T-helper 2 cell treated with Interferon-gamma antibody and Interleukin-4, amounts not matched to agents 5 μg/mL and 100 μg/mL, for 36 hours (primary cell): ENCODE results near the gene AP2A2.
A peak's percentile ranks its signal among the peaks of the same experiment; 100 is the strongest.

Source experiments
- DNase-seq: peaks from one replicate; pipeline ENCODE4 v3.0.0; 2021; ENCODE audit warnings: low spot score
- H3K27ac Mint-ChIP-seq: one replicate; pipeline ENCODE4 v1.8.0; 2021; ENCODE audit warnings: mild to moderate bottlenecking, mixed read lengths
- H3K27me3 Mint-ChIP-seq: one replicate; pipeline ENCODE4 v1.8.0; 2021; ENCODE audit warnings: low read depth, mixed read lengths
- H3K36me3 Mint-ChIP-seq: one replicate; pipeline ENCODE4 v1.8.0; 2021; ENCODE audit warnings: low read depth, mixed read lengths
- H3K4me1 Mint-ChIP-seq: one replicate; pipeline ENCODE4 v1.8.0; 2021; ENCODE audit warnings: low read depth, mixed read lengths
- H3K4me3 Mint-ChIP-seq: one replicate; pipeline ENCODE4 v1.8.0; 2022; ENCODE audit warnings: mild to moderate bottlenecking, moderate library complexity, mixed read lengths
- H3K9me3 Mint-ChIP-seq: one replicate; pipeline ENCODE4 v1.8.0; 2021; ENCODE audit warnings: mixed read lengths

AP2A2 gene

DNA sequence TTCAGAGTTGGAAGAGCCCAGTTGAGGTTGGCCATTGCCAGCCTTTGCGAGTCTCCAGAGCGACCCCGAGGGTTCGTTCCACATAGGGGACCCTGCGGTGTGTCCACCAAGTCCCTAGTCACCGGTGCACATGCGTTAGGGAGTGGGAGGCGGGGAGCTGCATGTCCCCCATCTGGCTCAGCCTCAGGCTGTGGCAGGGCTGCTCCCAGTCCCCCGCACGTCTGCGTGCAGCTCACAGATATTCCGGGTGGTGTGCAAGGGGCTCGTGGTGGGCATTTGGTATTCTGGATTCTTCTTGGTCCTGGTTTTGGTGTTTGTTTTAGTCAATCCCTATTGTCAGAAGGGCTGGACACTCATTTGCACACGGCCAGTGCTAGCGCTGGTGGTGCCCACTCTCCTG, 62.0 kb downstream of the AP2A2 start:
- no peak overlapping the region for H3K4me3 Mint-ChIP-seq
- no peak overlapping the region for H3K27ac Mint-ChIP-seq
- no peak for DNase-seq
- no peaks in the 10 kb centered on the region for H3K27me3 Mint-ChIP-seq
- peaks cover 21% of the 10 kb centered on the region for H3K36me3 Mint-ChIP-seq
- no peaks in the 10 kb centered on the region for H3K4me1 Mint-ChIP-seq
- no peaks in the 10 kb centered on the region for H3K9me3 Mint-ChIP-seq

DNA sequence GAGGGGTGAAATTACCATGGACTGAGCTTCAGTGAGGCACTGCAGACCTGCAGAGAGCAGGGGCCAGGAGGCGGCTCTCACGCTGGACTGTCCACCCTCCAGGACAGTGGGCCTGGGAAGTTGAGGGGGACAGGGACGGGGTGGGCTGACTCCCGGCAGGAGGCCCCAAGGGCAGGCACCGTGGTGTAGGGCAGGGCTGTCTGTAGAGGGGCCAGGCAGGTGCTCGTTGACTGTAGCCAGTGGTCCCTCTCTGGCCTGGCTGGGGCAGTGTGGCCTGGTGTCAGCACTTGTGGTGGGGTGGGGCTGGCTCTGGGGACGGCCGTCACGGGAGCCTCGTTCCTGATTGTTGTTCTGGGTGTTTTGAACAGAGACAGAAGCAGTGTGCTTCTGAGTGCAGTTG, 64.4 kb downstream of the AP2A2 start:
- Mint-ChIP-seq H3K9me3 (no peaks in the 10 kb centered on the region), H3K27me3 (no peaks in the 10 kb centered on the region), H3K4me3 (no peak overlapping the region), H3K36me3 (peaks cover 22% of the 10 kb centered on the region), H3K27ac (no peak overlapping the region), H3K4me1 (peaks cover 2% of the 10 kb centered on the region)
- DNase-seq: no peak

DNA sequence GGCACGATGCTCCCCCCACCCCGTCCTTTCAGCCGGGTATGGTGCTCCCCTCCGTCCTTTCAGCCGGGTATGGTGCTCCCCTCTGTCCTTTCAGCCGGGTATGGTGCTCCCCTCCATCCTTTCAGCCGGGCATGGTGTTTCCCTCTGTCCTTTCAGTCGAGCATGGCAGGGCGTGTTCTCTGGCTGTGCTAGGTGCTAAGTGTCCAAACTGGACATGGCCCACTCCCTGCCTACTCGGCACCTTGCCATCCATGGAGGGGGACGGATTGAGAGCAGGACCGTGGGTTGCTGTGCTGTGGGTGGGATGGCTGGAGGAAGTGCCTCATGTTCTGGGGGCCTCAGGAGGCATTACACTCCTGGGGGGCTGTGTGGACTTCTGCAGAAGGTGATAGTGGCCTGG, 65.4 kb downstream of the AP2A2 start:
- no peaks in the 10 kb centered on the region for H3K27me3 Mint-ChIP-seq
- H3K36me3 Mint-ChIP-seq: peaks cover 24% of the 10 kb centered on the region
- peaks cover 5% of the 10 kb centered on the region for H3K4me1 Mint-ChIP-seq
- no peak overlapping the region for H3K4me3 Mint-ChIP-seq
- no peaks in the 10 kb centered on the region for H3K9me3 Mint-ChIP-seq
- no peak for DNase-seq
- no peak overlapping the region for H3K27ac Mint-ChIP-seq

DNA sequence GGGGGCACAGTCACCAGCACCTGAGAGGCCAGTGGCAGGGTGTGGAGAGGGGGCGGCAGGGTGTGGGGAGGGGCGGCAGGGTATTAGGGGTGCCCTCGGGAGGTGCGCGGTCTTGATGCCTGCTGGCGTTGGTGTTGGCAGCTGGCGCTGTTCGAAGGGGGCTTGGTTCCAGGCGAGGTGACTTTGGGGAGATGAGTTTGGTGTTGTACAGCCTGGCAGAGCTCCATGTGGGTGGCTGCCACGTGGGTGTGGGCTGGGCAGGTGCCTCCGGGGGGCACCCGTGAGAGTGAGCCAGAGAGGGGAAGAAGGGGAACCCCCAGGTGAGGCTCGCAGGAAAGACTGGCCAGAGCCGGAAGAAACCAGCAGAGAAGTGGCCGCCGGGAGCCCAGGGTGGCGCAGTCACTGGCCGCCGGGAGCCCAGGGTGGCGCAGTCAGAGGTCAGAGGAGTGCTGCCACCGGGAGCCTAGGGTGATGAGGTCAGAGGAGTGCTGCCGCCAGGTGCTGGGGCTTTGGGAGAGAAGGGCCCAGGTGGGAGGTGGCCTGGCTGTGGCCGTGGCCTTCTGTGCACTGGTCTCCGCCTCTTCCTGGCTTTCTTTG, 66.1 kb downstream of the AP2A2 start:
- no peak for DNase-seq
- Mint-ChIP-seq H3K9me3 (no peaks in the 10 kb centered on the region), H3K4me3 (no peak overlapping the region), H3K4me1 (peaks cover 5% of the 10 kb centered on the region), H3K27ac (no peak overlapping the region), H3K27me3 (no peaks in the 10 kb centered on the region), H3K36me3 (peaks cover 23% of the 10 kb centered on the region)

DNA sequence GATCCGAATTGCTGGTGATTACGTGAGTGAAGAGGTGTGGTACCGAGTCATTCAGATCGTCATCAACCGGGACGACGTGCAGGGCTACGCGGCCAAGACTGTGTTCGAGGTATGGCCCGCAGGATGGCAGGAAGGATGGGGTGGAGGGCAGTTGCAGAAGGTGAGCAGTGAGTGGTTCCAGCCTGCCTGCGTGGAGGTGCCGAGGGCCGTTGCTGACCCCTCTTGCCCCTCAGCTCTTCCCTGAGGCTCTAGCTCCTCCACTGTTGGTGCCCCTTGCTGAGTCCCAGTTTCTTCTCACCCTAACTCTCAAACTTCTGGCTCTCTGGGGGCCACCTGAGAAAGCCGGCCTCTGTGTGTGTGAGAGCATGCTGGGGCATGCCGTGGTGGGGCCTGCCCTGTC, 66.9 kb downstream of the AP2A2 start:
- Mint-ChIP-seq H3K36me3 (peaks cover 23% of the 10 kb centered on the region), H3K9me3 (no peaks in the 10 kb centered on the region), H3K4me3 (no peak overlapping the region), H3K4me1 (peaks cover 5% of the 10 kb centered on the region), H3K27me3 (no peaks in the 10 kb centered on the region), H3K27ac (no peak overlapping the region)
- no peak for DNase-seq

DNA sequence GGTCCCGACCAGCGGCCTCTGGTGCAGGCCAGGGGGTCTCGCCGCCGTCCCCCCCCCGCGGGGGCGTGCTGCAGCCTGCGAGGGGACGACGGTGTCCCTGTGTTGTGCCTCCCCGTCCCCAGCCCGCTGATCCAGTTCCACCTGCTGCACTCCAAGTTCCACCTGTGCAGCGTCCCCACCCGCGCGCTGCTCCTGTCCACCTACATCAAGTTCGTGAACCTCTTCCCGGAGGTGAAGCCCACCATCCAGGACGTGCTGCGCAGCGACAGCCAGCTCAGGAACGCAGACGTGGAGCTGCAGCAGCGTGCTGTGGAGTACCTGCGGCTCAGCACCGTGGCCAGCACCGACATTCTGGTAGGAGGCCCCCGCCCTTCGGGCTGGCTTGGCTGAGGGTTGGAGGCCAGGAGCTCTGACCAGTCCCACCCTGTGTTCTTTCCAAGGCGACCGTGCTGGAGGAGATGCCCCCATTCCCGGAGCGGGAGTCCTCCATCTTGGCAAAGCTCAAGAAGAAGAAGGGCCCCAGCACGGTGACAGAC, 68.0 kb downstream of the AP2A2 start:
- H3K27me3 Mint-ChIP-seq: no peaks in the 10 kb centered on the region
- H3K27ac Mint-ChIP-seq: no peak overlapping the region
- H3K9me3 Mint-ChIP-seq: no peaks in the 10 kb centered on the region
- H3K4me1 Mint-ChIP-seq: peaks cover 5% of the 10 kb centered on the region
- H3K4me3 Mint-ChIP-seq: no peak overlapping the region
- DNase-seq: no peak
- peaks cover 17% of the 10 kb centered on the region for H3K36me3 Mint-ChIP-seq

DNA sequence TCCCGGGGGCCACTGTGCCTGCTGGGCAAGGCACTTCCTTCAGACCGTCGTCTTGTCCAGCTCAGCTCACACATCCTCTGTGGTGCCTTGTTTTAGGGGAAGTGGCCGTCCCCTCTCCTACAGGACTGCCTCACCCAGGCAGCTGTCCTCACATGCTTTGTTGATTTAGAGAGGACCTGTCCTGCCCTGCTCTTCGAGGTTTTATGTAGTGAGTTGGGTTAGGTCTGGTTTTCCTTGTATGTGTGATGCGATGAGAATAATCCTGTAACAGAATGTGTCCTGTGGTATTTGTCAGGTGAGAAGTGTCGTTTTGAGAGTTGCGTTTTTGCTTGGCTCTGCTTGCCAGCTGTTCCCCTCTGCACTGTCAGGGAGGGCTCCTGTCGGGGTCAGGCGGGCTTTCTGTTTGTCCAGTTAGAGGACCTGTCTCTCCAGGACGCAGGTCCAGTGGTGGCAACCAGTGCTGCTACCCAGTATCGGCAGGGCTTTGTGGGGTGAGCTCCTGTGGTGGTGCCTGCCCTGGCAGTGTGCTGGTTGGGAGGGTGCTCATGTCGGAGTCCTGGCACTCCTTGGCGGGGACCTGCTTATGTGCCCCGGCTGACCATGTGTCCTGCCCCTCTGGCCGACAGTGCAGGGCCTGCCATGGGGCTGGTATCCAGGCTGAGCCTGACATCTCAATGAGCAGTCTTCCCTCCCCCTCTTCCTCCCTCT, 69.5 kb downstream of the AP2A2 start:
- Mint-ChIP-seq H3K9me3 (no peaks in the 10 kb centered on the region), H3K27me3 (no peaks in the 10 kb centered on the region), H3K4me1 (peaks cover 5% of the 10 kb centered on the region), H3K4me3 (no peak overlapping the region), H3K36me3 (peaks cover 11% of the 10 kb centered on the region), H3K27ac (peak overlapping the region; percentile 9)
- DNase-seq: no peak

DNA sequence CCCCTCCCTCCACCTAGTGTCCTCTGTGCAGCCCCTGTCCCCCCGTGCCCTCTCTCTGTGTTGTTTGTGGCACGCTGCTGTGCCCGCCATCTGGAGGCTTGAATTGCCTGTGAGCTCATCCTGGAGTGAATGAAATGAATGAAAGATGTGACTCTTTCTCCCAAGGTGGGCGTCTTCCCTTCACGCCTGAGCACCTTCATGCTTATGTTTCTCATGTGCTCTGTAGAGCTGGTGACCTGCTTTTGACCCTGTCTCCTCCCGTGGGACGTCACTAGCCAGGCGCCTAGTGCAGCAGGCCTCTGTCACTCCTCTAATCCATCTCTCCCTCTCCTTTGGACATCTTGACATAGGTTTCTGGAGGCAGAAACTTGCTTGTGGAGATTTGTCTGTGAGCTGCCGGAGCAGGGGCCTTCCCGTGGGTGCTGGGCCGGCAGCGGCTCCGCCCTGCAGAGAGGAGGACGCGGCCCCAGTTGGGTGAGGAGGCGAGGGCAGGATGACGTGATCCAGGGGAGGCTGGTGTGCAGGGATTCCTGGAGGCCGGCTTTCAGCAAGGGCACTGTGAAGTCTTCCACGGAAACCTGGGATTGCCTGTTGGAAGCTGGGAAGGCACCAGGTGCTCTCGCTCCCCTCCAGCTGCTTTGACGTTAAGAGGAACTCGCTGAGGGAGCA, 70.2 kb downstream of the AP2A2 start:
- DNase-seq: no peak
- H3K36me3 Mint-ChIP-seq: peaks cover 11% of the 10 kb centered on the region
- no peaks in the 10 kb centered on the region for H3K9me3 Mint-ChIP-seq
- H3K4me1 Mint-ChIP-seq: peaks cover 5% of the 10 kb centered on the region
- H3K27ac Mint-ChIP-seq: peak overlapping the region; percentile 83
- H3K27me3 Mint-ChIP-seq: no peaks in the 10 kb centered on the region
- H3K4me3 Mint-ChIP-seq: no peak overlapping the region

DNA sequence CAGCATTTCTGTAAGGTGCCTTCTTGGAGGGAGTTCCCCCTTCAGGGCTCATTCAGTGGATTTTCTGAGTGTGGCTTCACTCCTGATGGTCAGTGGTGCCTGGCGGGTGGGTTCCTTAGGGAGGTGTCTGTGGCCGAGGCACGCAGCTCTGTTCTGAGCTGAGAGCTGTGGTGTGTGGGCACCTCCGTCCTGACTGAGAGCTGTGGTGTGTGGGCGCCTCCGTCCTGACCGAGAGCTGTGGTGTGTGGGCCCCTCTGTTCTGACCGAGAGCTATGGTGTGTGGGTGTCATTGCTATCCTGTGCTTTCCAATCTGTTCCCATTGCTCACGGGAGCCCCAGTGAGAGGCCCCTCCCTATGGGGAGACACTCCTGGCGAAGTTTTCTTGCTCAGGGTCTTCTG, 71.0 kb downstream of the AP2A2 start:
- Mint-ChIP-seq H3K27me3 (no peaks in the 10 kb centered on the region), H3K36me3 (peaks cover 15% of the 10 kb centered on the region), H3K27ac (no peak overlapping the region), H3K4me3 (no peak overlapping the region), H3K4me1 (peaks cover 5% of the 10 kb centered on the region), H3K9me3 (no peaks in the 10 kb centered on the region)
- no peak for DNase-seq

DNA sequence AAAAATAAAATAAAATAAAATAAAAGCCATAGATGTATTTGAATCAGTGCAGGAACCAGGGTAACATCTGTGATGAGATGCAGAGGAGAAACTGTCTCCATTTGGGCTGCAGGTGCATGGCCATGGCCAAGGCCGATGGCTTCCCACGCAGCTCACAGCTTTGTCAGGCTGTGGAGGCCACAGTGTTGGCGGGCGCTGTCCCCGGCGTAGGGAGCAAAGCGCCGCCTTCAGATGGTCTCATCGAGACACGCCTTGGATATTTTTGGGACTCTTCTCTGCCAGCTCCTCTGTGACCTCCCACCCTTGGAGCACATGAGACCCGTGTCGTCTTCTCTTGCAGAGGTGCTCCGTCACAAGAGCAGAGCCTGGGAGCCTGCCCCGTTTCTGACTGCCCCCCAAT, 72.2 kb downstream of the AP2A2 start:
- no peak for DNase-seq
- Mint-ChIP-seq H3K4me3 (no peak overlapping the region), H3K36me3 (peaks cover 15% of the 10 kb centered on the region), H3K27ac (no peak overlapping the region), H3K27me3 (no peaks in the 10 kb centered on the region), H3K9me3 (no peaks in the 10 kb centered on the region), H3K4me1 (peaks cover 5% of the 10 kb centered on the region)

DNA sequence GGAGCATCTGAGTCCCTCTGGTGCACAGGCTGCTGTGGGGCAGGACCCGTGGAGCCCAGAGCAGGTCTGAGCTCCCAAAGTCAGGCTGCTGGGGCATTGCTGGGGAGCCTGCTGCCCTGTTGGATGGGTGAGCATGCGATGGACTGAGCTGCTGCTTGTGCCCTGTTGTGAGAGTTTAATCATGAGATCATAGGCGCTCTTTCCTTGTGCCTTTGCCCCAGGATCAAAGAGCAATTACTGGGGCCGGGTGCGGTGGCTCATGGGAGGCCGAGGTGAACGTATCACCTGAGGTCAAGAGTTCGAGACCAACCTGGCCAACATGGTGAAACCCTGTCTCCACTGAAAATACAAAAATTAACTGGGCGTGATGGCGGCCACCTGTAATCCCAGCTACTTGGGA, 73.3 kb downstream of the AP2A2 start:
- no peak overlapping the region for H3K27ac Mint-ChIP-seq
- H3K36me3 Mint-ChIP-seq: peaks cover 15% of the 10 kb centered on the region
- no peak for DNase-seq
- H3K4me3 Mint-ChIP-seq: no peak overlapping the region
- no peaks in the 10 kb centered on the region for H3K27me3 Mint-ChIP-seq
- peaks cover 5% of the 10 kb centered on the region for H3K4me1 Mint-ChIP-seq
- H3K9me3 Mint-ChIP-seq: no peaks in the 10 kb centered on the region

DNA sequence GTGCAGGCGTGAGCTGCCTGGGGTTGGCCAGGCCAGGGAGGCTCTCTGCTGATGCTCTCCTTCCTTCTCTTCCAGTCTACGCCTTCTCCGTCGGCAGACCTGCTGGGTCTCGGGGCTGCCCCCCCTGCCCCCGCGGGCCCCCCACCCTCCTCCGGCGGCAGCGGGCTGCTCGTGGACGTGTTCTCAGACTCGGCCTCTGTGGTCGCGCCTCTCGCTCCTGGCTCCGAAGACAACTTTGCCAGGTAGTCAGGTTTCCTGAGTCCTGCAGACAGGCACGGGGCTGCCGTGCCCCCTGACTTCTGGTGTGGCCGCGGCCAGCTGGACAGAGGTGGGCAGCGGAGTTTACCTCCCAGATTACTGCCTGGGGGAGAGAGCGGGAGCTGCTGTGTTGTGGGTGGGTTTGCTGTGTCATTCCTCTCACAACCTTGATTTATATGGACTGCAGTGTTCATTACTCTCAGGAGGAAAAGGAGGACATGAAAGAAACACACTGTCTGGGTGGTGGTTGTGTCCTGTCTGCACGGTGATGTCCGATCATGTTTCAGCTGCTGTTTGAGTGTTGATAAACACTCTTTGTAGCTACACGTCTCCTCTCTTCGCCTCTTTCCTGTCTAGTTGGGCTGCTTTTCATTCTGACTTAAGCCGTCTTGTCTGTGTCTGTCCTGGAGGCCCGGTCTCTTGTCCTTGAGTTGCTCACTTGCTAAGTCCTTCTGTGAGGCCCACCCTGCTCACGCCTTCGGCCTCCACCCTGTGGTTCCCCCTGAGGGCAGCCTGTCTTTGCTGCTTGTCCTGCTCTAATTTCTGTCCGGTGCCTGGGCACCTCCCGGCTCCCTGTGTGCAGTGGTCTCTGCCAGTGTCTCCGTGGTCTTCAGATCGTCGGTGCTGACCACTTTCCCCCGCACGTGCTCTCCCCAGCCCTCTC, 74.9 kb downstream of the AP2A2 start:
- H3K27ac Mint-ChIP-seq: no peak overlapping the region
- no peak overlapping the region for H3K4me3 Mint-ChIP-seq
- peaks cover 11% of the 10 kb centered on the region for H3K36me3 Mint-ChIP-seq
- H3K9me3 Mint-ChIP-seq: no peaks in the 10 kb centered on the region
- peaks cover 3% of the 10 kb centered on the region for H3K4me1 Mint-ChIP-seq
- no peaks in the 10 kb centered on the region for H3K27me3 Mint-ChIP-seq
- DNase-seq: no peak

DNA sequence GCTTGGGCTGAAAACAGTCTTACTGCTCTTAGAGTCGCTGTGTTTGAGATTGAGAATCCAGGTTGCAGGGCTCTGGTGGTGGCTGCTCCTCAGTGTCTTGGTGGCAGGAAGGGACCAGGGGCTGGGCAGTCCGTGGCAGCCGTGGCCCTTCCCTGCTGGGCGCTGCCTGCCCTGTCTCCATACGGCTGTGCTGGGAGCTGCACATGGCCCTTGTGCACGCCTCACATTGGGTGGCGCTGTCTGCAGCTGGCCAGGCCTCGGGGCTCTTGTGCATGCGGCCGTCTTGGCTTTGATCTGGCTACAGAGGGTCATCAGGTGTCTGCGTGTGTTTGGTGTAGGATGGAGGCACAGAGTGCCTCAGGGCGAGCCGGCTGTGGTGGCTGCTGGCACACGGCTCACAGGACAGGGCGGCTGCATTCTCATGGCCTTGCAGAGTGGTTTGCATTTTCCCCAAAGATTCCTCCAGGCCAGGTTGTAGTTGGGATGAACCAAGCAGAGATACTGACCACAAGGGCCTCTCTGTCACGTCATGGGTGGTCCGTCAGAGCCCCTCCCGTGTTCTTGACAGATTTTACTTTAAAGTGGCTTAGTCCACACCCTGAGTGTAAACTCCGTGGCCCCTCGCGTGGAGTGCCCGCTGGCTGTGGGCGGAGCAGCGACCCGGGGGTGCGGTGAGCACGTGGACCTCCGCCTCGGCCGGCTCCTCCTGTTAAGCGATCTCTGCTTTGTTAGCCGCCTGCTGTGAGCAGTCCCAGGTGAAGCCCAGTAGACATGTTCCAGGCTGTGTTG, 76.1 kb downstream of the AP2A2 start:
- Mint-ChIP-seq H3K9me3 (no peaks in the 10 kb centered on the region), H3K4me3 (no peak overlapping the region)

More for the DNA sequence above, 76.1 kb downstream of the AP2A2 start:
- no peak for DNase-seq
- H3K27me3 Mint-ChIP-seq: no peaks in the 10 kb centered on the region
- no peaks in the 10 kb centered on the region for H3K4me1 Mint-ChIP-seq
- H3K27ac Mint-ChIP-seq: no peak overlapping the region
- H3K36me3 Mint-ChIP-seq: peaks cover 8% of the 10 kb centered on the region
